HG03139 (cell line): ENCODE data around the gene ATP5PB.

ENCODE experiments used
- ATAC-seq: cut with Tn5 transposase; IDR thresholded peaks from one replicate; pipeline ENCODE4 v1.9.1; 2021; ENCODE audit not compliant: unreplicated experiment

ATP5PB gene

GRCh38 chr1:111446967-111447892 lies 2.0 kb upstream of the ATP5PB start:
- ATAC-seq, result no peak

GRCh38 chr1:111448482-111448917 lies 764 bp upstream of the ATP5PB start:
- ATAC-seq, result peak; percentile 21

- ATAC-seq, result no peak
Measured at GRCh38 chr1:111449703-111450017, 396 bp downstream of the ATP5PB start.

- no peak for ATAC-seq
Measured at GRCh38 chr1:111450185-111450584, 921 bp downstream of the ATP5PB start.

- no peak for ATAC-seq
Measured at GRCh38 chr1:111452581-111452980, 3.3 kb downstream of the ATP5PB start.

- ATAC-seq, result no peak
Measured at GRCh38 chr1:111453706-111454105, 4.4 kb downstream of the ATP5PB start.

- no peak for ATAC-seq
Measured at GRCh38 chr1:111454859-111455641, 5.8 kb downstream of the ATP5PB start.

GRCh38 chr1:111455642-111456031 lies 6.4 kb downstream of the ATP5PB start:
- ATAC-seq, result no peak

GRCh38 chr1:111461765-111462164 lies 12.5 kb downstream of the ATP5PB start:
- no peak for ATAC-seq

GRCh38 chr1:111462370-111463028 lies 13.2 kb downstream of the ATP5PB start:
- ATAC-seq, result no peak

GRCh38 chr1:111463029-111463683 lies 13.9 kb downstream of the ATP5PB start:
- ATAC-seq, result no peak

GRCh38 chr1:111465754-111466153 lies 16.5 kb downstream of the ATP5PB start:
- ATAC-seq, result no peak

- ATAC-seq, result no peak
Measured at GRCh38 chr1:111466480-111466879, 17.2 kb downstream of the ATP5PB start.

GRCh38 chr1:111467865-111468716 lies 18.8 kb downstream of the ATP5PB start:
- ATAC-seq, result no peak

- ATAC-seq, result no peak
Measured at GRCh38 chr1:111468717-111469100, 19.4 kb downstream of the ATP5PB start.

GRCh38 chr1:111469539-111469938 lies 20.3 kb downstream of the ATP5PB start:
- ATAC-seq, result no peak

- ATAC-seq, result no peak
Measured at GRCh38 chr1:111470596-111470995, 21.3 kb downstream of the ATP5PB start.

GRCh38 chr1:111471012-111471411 lies 21.7 kb downstream of the ATP5PB start:
- ATAC-seq, result no peak

GRCh38 chr1:111471538-111471937 lies 22.3 kb downstream of the ATP5PB start:
- ATAC-seq, result no peak

GRCh38 chr1:111474106-111474505 lies 24.8 kb downstream of the ATP5PB start:
- no peak for ATAC-seq
